Umbilical cord (tissue), 2 donors: ENCODE results near the gene KCNIP3. TPM values are rescaled to one million over a fixed set of nuclear protein-coding genes. Genes with fewer than 3 reads are reported as not detected.

Experiments
- DNase-seq: peaks from one replicate; pipeline ENCODE4 v3.0.0-alpha.2; 2015; ENCODE audit warnings: low spot score
- total RNA-seq: library from RNA; depleted of rRNA; stranded (reverse); fragments of >200 nt; gene quantifications from one replicate; pipeline ENCODE4 v1.2.3, GENCODE V29; 2014; ENCODE audit warnings: low replicate concordance; ENCODE audit not compliant: insufficient read depth

Gene KCNIP3
- total RNA-seq, 1 donor from 2014 or later, result 12.5 TPM

DNA sequence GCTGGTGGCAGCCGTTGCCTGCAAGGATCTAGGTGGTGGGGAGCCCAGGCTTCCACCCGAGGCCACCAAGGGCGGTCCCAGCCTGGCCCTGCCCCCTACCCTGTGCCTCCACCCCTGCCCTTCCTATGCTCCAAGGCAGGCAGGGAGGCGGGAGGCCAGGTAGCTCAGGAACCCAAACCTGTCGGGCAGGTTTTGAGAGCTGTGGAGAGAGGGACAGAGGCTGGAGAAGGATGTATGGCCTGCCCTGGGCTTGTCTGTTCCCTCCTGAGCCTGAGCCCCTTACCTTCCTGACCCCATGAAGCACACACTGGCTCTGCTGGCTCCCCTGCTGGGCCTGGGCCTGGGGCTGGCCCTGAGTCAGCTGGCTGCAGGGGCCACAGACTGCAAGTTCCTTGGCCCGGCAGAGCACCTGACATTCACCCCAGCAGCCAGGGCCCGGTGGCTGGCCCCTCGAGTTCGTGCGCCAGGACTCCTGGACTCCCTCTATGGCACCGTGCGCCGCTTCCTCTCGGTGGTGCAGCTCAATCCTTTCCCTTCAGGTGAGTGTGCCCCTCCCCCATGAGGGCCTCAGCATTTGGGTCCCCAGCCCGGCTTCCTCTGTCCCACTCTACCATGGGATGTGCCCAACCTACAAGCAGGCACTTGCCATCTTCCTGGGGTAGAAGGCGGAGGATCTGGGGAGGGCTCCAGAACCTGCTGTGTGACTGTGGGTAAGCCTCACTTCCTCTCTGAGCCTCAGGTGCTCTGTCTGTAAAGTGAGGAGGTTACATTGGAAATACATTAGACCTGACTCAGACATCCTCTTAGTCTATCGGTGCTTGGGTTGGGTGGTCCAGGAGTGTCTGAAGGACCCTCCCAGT is 22.6 kb upstream of the KCNIP3 start, which contains the start of gene PROM2:
Gene PROM2, plus strand, starts transcription at position 159 of the 860 bp plus-strand sequence. Its CDS starts 137 bp downstream, at position 296.
- DNase-seq, result peak; percentile 66

DNA sequence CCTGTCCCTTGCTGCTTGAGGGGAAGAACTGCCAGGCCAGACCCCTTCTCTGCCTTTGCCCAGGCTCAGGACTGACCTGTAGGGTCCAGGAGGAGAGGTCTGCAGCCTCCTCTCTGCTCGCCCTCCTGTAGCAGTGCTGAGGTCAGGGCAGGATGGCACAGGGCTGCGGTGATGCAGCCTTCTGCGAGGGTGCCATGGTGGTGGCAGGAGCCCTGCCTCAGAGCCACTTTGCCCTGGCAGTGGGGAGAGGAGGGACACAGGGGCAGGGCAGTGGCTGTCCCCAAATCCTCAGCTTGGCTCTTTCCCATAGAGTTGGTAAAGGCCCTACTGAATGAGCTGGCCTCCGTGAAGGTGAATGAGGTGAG is 22.0 kb upstream of the KCNIP3 start:
- DNase-seq, result no peak

DNA sequence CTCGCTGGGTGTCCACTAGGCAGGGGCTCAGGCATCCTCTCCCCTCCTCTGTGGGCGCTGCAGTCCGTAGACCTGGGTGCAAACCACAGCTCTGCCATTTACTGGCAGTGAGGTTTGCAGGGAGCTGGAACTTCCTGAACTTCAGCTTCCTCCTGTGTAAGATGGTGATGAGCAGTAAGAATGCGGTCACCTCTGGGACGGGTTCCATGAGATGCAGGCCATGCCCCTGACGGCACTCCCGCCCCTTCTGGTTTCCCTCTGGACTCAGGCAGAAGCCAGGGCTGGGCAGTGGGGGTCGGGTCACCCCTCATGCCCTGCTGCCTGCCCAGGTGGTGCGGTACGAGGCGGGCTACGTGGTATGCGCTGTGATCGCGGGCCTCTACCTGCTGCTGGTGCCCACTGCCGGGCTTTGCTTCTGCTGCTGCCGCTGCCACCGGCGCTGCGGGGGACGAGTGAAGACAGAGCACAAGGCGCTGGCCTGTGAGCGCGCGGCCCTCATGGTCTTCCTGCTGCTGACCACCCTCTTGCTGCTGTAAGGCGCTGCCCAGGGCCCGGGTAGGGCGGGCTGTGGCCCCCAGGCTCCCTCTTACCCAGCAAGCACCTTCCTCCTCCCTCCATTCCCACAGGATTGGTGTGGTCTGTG is 21.4 kb upstream of the KCNIP3 start:
- no peak for DNase-seq

DNA sequence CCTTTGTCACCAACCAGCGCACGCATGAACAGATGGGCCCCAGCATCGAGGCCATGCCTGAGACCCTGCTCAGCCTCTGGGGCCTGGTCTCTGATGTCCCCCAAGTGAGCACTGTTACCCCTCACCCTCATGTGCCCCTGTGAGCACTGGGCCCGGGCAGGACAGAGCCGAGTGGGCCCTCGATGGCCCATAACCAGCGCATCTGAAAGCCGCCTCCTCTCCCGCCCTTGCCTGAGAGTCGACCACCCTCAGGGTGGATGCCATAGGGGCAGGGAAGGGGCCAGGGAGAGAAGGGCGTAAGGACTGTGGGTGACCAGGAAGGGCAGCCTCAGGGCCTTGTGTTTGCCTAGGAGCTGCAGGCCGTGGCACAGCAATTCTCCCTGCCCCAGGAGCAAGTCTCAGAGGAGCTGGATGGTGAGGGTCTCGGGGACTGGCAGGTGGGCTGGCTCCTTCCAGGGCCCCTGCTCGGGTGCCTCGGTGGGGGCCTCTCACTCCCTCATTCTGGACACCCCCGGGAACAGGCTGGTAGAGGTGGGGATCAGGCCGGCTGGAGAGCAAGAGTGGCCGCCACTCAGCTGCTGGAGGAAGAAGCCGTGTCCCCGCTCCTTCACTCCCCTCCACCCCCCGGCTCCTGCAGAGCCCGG is 20.8 kb upstream of the KCNIP3 start:
- no peak for DNase-seq

DNA sequence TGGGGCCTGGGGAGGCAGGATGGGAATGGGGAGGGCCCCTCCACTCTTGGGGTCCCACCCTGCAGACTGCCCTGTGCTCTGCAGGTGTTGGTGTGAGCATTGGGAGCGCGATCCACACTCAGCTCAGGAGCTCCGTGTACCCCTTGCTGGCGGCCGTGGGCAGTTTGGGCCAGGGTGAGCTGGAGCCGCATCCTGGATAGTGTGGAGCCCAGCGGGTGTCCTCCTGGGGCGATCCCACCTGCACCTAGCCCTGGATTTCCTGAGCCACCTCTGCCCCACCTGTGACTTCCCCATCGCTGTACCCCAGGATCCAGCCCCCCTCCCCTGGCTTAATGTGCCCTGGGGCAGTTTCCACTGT is 20.3 kb upstream of the KCNIP3 start:
- DNase-seq, result no peak

DNA sequence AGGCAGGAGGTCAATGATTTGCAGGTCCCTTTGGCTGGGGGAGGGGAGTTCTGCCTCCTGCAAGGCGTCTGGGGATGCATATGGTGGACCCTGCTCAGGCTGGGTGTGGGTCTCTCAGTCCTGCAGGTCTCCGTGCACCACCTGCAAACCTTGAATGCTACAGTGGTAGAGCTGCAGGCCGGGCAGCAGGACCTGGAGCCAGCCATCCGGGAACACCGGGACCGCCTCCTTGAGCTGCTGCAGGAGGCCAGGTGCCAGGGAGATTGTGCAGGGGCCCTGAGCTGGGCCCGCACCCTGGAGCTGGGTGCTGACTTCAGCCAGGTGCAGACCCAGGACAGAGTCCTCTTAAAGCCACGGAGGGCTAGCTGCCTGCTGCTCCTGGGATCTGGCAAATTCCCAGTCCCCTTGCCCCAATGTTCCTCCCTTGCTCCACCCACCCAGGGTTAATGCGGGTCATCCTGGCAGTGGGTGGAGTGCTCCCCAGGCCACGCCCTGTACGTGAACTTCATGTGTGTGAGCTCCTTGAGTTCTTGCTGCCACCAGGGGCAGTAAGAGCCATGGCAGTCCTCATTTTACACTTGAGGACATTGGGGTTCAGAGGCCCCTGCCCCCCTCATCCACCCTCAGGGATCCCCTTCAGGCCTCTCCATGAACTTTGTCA is 19.8 kb upstream of the KCNIP3 start:
- DNase-seq, result no peak

DNA sequence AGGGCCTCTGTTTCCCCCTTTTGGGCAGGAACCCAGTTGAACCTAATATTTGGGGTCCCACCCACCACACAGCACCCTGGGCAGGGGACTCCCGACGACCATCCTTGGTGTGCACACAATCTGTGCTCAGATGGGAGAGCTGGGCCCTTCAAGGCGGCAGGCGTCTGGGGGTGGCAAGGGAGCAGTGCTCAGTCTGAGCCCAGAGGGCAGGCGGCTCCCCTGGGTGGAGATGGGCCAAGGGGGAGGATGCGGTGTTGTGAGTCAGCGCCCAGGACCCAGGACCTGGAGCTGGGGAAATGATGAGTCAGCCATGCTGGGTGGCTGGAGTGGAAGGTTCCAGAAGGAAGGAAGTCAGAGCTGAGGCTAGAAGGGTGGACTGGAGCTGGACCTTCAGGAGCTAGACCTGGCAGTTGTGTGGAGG is 19.1 kb upstream of the KCNIP3 start:
- no peak for DNase-seq

DNA sequence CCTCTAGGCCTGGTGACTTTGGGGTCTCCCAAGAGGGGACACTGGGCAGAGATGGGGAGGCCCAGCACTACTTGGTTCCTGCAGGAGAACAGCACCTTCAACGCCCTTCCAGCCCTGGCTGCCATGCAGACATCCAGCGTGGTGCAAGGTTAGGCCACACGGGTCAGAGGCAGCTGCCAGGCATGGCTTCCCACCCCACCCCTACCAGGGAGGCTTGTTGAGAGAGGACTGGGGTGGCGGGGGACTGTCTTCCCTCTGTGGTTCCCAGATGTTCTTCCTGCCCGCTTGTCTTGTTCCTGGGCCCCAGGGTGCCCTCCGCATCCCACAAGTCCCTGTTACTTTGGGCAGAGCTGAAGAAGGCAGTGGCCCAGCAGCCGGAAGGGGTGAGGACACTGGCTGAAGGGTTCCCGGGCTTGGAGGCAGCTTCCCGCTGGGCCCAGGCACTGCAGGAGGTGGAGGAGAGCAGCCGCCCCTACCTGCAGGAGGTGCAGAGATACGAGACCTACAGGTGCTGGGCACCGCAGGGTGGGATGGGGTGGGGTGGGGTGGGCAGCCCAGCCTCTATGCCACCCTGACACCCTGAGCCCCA is 18.4 kb upstream of the KCNIP3 start:
- DNase-seq, result no peak

DNA sequence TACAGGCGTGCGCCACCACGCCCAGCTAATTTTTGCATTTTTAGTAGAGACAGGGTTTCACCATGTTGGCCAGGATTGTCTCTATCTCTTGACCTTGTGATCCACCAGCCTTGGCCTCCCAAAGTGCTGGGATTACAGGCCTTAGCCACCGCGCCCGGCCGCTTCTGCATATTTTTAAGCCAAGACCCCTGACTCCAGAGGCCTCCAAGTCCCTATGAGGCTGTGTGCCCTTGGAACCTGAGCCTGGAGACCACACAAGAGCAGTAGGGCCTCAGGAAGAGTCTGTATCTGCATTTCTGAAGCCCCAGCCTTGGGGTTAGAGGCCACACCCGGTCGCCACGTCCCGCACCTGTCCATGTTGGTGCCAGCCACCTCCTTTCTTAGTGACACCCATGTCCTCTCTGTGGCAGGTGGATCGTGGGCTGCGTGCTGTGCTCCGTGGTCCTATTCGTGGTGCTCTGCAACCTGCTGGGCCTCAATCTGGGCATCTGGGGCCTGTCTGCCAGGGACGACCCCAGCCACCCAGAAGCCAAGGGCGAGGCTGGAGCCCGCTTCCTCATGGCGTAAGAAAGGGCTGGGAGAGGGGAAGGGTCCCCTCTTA is 17.6 kb upstream of the KCNIP3 start:
- no peak for DNase-seq

DNA sequence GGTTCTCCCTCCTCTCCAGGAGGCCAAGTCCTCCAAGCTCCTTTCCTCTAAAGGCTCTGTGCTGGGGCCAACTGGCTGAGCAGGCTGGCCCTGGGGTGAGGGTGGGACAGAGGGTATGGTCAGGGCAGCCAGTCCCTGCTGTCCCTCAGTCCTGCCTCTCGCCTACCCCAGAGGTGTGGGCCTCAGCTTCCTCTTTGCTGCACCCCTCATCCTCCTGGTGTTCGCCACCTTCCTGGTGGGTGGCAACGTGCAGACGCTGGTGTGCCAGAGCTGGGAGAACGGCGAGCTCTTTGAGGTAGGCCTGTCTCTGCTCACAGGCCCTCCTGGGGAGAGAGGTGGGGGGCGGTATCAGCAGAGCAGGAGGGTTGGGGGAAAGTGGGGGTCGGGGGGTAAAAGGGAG is 16.1 kb upstream of the KCNIP3 start:
- DNase-seq, result no peak

DNA sequence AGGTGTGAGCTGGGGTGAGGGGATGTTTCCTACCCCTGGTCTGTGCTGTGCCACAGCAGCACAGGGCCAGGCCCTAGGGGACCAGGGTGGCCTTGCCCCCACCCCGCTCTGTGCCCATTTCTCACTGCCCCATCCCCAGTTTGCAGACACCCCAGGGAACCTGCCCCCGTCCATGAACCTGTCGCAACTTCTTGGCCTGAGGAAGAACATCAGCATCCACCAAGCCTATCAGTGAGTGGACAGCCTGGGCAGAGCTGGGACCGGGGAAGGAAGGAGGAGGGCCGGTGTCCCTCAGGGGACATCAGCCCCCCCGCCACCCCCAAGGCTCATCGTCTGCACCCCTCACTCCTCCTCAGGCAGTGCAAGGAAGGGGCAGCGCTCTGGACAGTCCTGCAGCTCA is 15.4 kb upstream of the KCNIP3 start:
- DNase-seq, result no peak

DNA sequence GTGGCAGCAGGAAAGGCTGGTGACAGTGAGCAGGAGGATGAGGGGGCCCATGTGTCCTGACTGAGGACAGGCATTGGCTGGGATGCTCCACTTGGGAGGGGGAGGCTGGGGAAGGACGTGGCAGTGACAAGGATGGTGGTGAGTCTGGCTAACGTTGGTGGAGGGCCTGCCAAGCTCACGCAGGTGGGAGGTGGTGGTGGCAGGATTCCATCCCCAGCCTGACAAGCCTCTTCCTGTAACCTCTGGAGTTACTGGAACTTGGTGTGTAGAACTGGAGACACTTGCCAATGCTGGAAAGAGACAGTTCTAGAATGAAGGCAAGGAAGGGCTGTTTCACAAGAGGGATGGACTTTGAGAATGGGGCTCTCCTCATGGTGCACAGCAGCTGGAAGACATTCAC is 14.7 kb upstream of the KCNIP3 start:
- no peak for DNase-seq

DNA sequence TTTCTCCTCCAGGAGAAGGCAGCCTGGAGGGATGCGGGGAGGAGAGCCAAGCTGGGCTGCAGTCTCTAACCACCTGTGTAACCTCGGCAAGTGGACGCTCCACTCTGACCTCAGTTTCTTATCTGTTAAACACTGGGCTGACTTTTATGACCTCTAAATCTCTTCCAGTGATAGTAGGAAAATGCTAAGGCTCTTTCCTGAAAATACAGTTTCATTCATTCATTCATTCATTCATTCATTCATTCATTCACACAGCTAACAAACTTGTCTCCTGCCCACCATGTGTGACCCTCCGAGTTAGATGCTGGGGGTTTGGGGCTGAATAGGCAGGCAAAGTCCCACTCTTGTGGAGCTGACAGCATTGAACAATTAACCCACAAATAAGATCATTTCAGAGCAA is 13.6 kb upstream of the KCNIP3 start:
- no peak for DNase-seq

DNA sequence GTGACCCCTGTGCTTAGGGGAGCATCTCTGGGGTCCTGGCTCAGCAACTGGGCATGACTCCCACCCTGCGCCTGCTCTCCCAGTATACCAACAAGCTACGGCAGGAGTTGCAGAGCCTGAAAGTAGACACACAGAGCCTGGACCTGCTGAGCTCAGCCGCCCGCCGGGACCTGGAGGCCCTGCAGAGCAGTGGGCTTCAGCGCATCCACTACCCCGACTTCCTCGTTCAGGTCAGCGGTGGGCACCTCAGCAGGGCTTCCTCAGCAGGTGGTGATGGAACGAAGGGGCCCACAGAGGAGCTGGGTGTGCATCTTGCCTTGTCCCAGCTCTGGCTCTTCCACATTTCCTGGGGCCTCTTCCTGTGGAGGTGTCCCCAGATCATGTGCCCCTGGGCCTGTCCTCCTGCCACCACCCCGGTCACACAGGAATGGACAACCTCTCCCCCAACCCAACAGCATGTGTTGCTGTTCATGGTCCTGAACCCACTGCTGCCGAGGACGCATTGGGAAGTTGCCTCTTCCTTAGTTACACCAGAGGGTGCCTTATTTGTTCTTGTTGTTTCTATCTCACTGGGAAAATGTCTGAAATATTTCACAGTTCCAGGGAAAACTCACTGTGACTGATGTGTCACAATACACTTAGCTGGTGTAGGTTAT is 12.1 kb upstream of the KCNIP3 start:
- no peak for DNase-seq

DNA sequence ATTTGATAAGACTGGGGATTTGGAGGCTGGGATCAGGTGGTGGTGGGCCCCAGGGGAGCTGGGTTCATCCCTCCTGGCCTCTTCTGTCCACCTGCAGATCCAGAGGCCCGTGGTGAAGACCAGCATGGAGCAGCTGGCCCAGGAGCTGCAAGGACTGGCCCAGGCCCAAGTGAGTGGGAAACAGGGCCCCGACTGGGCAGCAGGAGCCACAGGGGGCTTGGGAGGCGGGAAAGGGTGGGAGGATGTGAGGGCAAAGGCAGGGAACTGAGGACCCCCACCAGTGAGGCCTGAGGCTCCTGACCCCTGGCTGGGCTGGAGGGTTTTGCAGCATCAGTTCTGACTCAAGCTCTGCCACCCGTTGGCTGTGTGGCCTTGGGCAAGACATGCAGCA is 11.6 kb upstream of the KCNIP3 start:
- DNase-seq, result no peak

DNA sequence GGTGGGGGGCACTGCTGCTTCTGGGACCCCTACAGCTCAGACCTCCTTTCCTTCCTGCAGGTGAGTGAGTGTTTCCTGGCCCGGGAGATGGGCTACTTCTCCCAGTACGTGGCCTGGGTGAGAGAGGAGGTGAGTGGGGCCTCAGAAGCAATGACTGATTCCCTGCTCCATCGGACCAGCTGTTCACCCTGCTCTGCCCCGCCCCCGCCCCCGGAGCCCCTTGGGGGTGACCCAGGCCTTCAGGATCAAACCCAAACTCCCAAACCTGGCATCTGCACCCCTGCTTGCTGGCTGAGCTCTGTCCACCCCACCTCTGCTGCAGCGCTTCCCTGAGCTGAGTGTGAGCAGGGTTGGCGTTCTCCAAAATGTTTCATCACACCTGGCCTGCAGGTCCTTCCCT is 9.8 kb upstream of the KCNIP3 start:
- DNase-seq, result no peak

DNA sequence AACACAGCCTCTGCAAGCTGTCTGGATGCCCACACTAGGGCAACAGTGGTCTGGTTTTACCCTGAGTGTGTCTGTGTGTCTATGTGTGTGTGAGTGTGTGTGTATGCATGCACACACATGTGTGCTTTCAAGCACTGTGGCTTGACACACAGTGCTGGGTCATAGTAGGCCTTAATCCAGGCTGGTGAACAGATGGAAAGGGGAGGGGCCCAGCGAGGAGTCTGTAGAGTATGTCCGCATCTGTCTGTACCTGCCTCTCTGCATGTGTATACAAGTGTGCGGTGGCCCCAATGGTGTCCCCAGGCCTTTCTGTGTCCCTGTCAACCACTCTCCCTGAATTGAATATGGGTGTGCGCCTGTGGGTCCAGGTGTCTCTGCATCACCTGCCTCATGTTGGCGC is 9.3 kb upstream of the KCNIP3 start:
- DNase-seq, result no peak

DNA sequence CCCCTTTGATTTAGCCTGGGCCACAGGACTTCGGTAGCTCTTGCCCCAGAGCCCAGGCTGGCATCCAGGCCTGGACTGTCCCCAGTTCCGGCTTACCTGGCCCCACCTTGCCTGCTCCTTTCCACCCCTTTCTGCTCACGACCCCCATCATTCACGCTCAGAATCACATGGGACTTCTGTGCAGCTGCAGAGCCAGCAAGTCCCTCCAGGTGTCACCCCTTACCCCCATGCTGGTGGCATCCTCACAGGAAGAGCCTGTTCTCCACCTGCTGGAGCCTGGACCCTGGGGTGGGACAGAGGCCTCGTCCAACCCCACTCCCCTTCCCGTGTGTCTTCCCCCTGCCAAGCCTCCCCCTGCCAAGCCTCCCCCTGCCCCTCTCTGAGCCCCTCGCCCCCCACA is 7.9 kb upstream of the KCNIP3 start:
- no peak for DNase-seq

DNA sequence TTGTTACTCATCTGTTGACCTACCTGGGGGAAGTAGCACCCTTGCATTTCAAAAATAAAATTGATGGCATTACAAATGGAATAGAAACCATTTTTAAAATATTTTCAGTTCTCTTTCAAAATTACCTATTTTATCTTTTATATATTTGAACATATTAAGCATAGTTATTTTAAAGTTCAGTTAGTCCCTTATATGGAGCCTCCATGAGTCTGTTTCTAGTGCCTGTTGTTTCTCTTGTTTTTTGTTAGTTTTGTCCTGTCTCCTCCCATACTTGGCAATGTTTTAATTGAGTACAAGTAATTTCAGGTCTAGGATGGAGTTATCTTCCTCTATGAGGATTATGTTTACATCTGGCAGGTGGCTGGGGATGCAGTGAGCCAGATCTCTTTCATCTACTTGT is 5.9 kb upstream of the KCNIP3 start:
- DNase-seq, result no peak

DNA sequence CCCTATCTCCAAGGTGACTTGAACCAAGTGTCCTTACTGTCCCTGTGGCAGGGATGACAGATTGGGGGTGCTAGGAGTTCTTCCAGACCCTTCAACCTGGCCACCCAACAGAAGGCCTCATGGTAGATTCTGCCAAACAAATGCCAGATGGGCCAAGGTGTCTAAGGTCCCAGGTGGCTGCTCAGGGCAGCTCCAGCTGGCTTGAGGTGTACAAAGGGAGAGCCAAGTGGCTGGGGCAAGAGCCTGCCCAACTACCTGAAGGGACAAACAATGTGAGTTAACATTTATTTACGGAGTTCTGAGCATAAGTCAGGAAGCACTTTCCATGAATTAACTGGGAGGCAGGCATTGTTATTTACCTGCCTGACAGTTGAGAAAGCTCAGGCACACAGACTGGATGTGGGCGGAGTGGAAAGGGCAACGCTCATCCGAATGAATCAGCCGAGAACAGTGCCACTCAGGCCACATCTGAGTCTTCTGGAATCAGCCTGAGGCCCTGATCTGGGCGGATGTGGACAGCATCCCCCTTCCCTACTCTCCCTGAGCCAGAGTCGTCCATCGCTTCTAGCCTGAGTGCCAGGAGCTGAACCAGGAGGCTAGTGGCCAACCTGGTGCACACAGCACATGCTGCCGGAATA is 4.4 kb upstream of the KCNIP3 start:
- DNase-seq, result peak; percentile 29
